HCT116 (cell line): Measurements from ENCODE around the gene PPP1R15A.

ENCODE experiments used
- CTCF ChIP-seq, 3 experiments: fragments of 200-600 bp in 1 of 3; sonication (generic) in 1 of 3; IDR thresholded peaks in 2 of 3; conservative IDR thresholded peaks in 1 of 3; 2 replicates each; pipeline ENCODE4 v1.5.1; 2012 to 2017; ENCODE audit warnings: low read depth in 2 of 3, low read length in 2 of 3, antibody characterized with exemption in 1 of 3, borderline replicate concordance in 1 of 3, control low read depth in 1 of 3, mild to moderate bottlenecking in 1 of 3, mixed read lengths in 1 of 3, mixed run types in 1 of 3, moderate library complexity in 1 of 3; ENCODE audit not compliant: insufficient read depth in 1 of 3
- ELF1 ChIP-seq: IDR thresholded peaks from 2 replicates; pipeline ENCODE4 v1.6.1; 2012; ENCODE audit warnings: low read depth, borderline replicate concordance
- EZH2 ChIP-seq: fragments of 200-600 bp; sonication (generic); IDR thresholded peaks from 2 replicates; pipeline ENCODE4 v1.6.1; 2017; ENCODE audit warnings: antibody characterized with exemption, mixed run types
- POLR2A ChIP-seq: IDR thresholded peaks from 2 replicates; pipeline ENCODE4 v1.7.0; 2011; ENCODE audit warnings: borderline replicate concordance; ENCODE audit not compliant: insufficient read depth, insufficient read length; ENCODE audit errors: extremely low read depth
- POLR2AphosphoS5 ChIP-seq: IDR thresholded peaks from 2 replicates; pipeline ENCODE4 v1.6.1; 2011; ENCODE audit warnings: mild to moderate bottlenecking, low read depth, low read length, moderate library complexity
- ZFX ChIP-seq: fragments of 450-650 bp; IDR thresholded peaks from 2 replicates; pipeline ENCODE4 v1.6.1; 2017

- no peak for TF ChIP-seq ELF1
- no peak for TF ChIP-seq POLR2A
- no peak for TF ChIP-seq POLR2AphosphoS5
- no peak for TF ChIP-seq CTCF (IDR thresholded peaks at IDR 0.05 in 2 of 3, conservative IDR thresholded peaks at IDR 0.05 in 1 of 3; ENCODE audit: borderline replicate concordance in 1 of 3, insufficient read depth in 1 of 3, low read depth in 2 of 3, low read length in 2 of 3)
- no peak for TF ChIP-seq ZFX
- TF ChIP-seq EZH2: no peak
These were observed 43.5 kb downstream of the PPP1R15A start for GRCh38 chr19:48915757-48916156.
